ENCODE measurements around the gene ATMIN. TPM values are rescaled to one million over a fixed set of nuclear protein-coding genes. Genes with fewer than 3 reads are reported as not detected.
A peak's percentile ranks its signal among the peaks of the same experiment; 100 is the strongest.

Gene ATMIN
- polyA plus RNA-seq, 1 of the 3 experiments (the other 2 are of a cell fraction): 15.3 TPM

GRCh38 chr16:81006813-81007695, 28.6 kb upstream of the ATMIN start, which contains the start of the genes CENPN and CMC2 (continued):
- TF ChIP-seq, protein P1, sequence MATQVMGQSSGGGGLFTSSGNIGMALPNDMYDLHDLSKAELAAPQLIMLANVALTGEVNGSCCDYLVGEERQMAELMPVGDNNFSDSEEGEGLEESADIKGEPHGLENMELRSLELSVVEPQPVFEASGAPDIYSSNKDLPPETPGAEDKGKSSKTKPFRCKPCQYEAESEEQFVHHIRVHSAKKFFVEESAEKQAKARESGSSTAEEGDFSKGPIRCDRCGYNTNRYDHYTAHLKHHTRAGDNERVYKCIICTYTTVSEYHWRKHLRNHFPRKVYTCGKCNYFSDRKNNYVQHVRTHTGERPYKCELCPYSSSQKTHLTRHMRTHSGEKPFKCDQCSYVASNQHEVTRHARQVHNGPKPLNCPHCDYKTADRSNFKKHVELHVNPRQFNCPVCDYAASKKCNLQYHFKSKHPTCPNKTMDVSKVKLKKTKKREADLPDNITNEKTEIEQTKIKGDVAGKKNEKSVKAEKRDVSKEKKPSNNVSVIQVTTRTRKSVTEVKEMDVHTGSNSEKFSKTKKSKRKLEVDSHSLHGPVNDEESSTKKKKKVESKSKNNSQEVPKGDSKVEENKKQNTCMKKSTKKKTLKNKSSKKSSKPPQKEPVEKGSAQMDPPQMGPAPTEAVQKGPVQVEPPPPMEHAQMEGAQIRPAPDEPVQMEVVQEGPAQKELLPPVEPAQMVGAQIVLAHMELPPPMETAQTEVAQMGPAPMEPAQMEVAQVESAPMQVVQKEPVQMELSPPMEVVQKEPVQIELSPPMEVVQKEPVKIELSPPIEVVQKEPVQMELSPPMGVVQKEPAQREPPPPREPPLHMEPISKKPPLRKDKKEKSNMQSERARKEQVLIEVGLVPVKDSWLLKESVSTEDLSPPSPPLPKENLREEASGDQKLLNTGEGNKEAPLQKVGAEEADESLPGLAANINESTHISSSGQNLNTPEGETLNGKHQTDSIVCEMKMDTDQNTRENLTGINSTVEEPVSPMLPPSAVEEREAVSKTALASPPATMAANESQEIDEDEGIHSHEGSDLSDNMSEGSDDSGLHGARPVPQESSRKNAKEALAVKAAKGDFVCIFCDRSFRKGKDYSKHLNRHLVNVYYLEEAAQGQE (IDR thresholded peaks at IDR 0.05; ENCODE audit: low read depth, low read length): no peak
- TF ChIP-seq FOXJ3 (CRISPR knock-in tag; IDR thresholded peaks at IDR 0.05) (no peak), POLR2AphosphoS5 (IDR thresholded peaks at IDR 0.05; ENCODE audit: low read depth, low read length) (peak; percentile 66; the same call in 1 of the 2 replicates), RAD21 (IDR thresholded peaks at IDR 0.05; ENCODE audit: low read length) (no peak), RFX5 (IDR thresholded peaks at IDR 0.05; ENCODE audit: low read length) (no peak), TEAD4 (IDR thresholded peaks at IDR 0.05; ENCODE audit: borderline replicate concordance, insufficient read depth) (no peak), FOXM1 (IDR thresholded peaks at IDR 0.05; ENCODE audit: low read depth) (peak; percentile 60; the same call in 1 of the 2 replicates), TAF1 (IDR thresholded peaks at IDR 0.05; ENCODE audit: borderline replicate concordance, low read depth, low read length) (peak; percentile 66), GATA2 (CRISPR knock-in tag; IDR thresholded peaks at IDR 0.05) (no peak), NFIC (IDR thresholded peaks at IDR 0.05; ENCODE audit: borderline replicate concordance) (no peak), YY1 (IDR thresholded peaks at IDR 0.05; ENCODE audit: low read depth) (no peak), EP300 (IDR thresholded peaks at IDR 0.05; ENCODE audit: borderline replicate concordance in 1 of 2, low read depth in 1 of 2, low read length in 1 of 2) (peak in 1 of 2 experiments; percentile 66; a peak in 2 of 4 replicates), EZH2phosphoT487 (IDR thresholded peaks at IDR 0.05; ENCODE audit: borderline replicate concordance, low read depth) (no peak), FOSL2 (IDR thresholded peaks at IDR 0.05; ENCODE audit: borderline replicate concordance, low read depth) (no peak), ELF1 (IDR thresholded peaks at IDR 0.05) (no peak)
- TF ChIP-seq, protein P2, sequence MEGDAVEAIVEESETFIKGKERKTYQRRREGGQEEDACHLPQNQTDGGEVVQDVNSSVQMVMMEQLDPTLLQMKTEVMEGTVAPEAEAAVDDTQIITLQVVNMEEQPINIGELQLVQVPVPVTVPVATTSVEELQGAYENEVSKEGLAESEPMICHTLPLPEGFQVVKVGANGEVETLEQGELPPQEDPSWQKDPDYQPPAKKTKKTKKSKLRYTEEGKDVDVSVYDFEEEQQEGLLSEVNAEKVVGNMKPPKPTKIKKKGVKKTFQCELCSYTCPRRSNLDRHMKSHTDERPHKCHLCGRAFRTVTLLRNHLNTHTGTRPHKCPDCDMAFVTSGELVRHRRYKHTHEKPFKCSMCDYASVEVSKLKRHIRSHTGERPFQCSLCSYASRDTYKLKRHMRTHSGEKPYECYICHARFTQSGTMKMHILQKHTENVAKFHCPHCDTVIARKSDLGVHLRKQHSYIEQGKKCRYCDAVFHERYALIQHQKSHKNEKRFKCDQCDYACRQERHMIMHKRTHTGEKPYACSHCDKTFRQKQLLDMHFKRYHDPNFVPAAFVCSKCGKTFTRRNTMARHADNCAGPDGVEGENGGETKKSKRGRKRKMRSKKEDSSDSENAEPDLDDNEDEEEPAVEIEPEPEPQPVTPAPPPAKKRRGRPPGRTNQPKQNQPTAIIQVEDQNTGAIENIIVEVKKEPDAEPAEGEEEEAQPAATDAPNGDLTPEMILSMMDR (IDR thresholded peaks at IDR 0.05): peak; percentile 5; the same call in 1 of the 2 replicates
- TF ChIP-seq, protein P3, sequence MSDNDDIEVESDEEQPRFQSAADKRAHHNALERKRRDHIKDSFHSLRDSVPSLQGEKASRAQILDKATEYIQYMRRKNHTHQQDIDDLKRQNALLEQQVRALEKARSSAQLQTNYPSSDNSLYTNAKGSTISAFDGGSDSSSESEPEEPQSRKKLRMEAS (IDR thresholded peaks at IDR 0.05; ENCODE audit: low read depth): peak; percentile 66
- TF ChIP-seq, protein P4, sequence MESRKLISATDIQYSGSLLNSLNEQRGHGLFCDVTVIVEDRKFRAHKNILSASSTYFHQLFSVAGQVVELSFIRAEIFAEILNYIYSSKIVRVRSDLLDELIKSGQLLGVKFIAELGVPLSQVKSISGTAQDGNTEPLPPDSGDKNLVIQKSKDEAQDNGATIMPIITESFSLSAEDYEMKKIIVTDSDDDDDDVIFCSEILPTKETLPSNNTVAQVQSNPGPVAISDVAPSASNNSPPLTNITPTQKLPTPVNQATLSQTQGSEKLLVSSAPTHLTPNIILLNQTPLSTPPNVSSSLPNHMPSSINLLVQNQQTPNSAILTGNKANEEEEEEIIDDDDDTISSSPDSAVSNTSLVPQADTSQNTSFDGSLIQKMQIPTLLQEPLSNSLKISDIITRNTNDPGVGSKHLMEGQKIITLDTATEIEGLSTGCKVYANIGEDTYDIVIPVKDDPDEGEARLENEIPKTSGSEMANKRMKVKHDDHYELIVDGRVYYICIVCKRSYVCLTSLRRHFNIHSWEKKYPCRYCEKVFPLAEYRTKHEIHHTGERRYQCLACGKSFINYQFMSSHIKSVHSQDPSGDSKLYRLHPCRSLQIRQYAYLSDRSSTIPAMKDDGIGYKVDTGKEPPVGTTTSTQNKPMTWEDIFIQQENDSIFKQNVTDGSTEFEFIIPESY (IDR thresholded peaks at IDR 0.05; ENCODE audit: borderline replicate concordance, low read depth): no peak
- TF ChIP-seq, protein P5, sequence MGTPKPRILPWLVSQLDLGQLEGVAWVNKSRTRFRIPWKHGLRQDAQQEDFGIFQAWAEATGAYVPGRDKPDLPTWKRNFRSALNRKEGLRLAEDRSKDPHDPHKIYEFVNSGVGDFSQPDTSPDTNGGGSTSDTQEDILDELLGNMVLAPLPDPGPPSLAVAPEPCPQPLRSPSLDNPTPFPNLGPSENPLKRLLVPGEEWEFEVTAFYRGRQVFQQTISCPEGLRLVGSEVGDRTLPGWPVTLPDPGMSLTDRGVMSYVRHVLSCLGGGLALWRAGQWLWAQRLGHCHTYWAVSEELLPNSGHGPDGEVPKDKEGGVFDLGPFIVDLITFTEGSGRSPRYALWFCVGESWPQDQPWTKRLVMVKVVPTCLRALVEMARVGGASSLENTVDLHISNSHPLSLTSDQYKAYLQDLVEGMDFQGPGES (IDR thresholded peaks at IDR 0.05; ENCODE audit: low read depth, low read length): 0 out of 2 replicates have a peak, but pooled peaks have one; percentile 15

All from SK-N-SH (cell line).